GM15510 (cell line): ENCODE measurements around the gene SHLD1.

ENCODE experiments used
- POLR2A ChIP-seq: IDR thresholded peaks from 3 replicates; pipeline ENCODE4 v1.6.1; 2011; ENCODE audit warnings: borderline replicate concordance; ENCODE audit not compliant: insufficient read length; ENCODE audit errors: extremely low read depth

Gene SHLD1

DNA sequence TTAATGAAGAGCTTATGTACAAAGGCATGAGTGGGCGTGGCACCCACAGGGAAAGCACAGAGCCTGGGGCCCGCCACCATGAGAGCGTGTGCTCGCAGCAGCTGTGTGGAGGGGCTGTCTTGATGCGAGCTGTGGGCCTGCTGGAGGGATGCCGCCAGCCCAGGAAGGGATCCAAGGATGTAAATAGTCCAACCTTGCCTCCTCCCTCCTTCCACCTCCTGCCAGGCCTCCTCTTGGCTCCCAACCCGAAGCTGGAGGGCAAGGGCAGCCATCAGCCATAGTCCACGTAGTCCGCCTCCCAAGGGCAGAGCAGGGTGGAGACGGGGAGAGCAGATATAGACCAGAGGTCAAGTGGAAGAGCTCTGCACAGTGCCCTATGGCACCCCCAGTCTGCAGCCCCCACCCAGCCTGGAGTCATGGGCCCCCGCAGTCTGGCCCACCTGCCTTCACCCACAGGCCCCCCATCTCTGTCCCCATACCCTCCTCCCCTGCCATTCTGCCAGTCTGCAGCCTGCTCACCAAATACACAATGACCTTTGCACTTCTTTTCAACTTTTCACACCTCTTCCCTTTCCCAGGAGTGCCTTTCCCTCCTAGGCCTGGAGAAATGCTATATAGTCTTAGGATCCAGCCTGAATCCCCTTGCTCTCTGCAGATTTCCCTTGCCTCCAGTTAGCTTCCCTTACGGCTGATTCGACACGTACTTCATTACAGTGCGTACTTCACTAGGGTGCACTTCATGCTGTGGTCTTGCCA, 77.1 kb downstream of the SHLD1 start:
- no peak for TF ChIP-seq POLR2A

DNA sequence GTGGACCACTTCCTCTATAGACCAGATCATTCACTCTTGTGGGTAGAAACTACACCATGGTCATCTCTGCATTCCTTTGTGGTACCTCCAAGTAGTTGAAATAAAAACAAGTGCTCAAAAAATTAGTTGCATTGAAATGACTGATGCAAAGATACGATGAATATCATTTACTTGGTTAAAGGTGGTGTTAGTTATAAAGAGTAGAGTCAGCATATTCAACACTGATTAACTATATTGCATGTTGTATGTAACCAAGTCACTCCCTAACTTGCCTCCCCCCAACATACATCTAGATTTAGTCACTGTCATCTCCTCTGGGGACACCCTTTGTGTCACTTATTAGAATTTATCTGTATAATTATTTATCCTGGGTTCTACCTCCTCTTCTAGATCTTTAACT, 77.7 kb downstream of the SHLD1 start:
- no peak for TF ChIP-seq POLR2A

DNA sequence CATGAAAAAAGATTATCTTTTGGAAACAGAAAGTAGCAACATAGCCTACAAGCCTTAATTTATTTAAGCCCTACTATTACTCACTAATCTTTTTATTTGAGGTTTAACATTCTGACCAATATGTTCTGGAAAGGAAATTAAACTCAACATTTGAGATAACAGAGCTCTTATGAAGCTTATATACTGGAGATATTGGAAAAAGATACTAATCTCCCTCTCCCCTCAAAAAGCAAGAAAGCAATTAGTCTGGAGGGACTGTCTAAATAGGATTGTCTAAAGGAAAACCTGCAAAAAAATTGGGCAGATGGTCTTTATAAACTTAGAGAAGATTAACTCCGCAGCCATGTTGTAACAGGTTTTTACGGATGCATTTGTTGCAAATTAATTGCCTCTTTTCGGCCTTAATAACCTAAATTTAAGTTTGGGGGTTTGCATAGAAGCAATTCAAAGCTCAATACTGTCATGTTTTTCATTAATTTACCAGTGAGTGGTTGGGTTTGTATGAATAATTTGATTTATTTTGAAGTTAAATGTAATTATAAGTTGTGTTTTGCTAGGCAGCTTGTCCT, 79.1 kb downstream of the SHLD1 start:
- no peak for TF ChIP-seq POLR2A

DNA sequence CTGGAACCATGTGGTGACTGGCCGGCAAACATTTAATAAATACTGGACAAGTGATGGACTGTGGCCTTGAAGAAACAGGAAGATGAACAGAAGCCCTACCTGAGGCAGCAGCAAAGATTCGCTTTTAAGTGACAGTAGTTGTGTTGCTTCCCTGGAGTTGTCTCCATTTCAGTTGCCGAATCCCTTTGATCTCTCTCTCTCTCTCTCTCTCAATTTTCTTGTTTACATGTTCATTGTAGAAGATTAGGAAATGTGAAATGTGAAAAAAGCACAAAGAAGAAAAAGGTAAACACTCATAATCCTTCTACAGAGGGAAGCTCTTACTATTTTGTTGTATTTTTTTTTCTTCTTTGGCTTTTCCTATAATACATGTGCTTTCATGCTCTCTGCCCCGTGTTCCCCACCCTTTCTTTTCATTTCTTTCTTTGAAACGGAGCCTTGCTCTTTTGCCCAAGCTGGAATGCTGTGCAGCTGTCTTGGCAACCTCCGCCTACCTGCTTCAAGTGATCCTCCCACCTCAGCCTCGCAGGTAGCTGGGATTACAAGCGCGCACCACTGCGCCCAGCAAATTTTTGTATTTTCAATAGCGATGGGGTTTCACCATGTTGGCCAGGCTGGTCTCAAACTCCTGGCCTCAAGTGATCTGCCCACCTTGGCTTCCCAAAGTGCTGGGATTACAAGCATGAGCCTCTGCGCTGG, 81.5 kb downstream of the SHLD1 start:
- TF ChIP-seq POLR2A: no peak

GRCh38 chr20:5833309-5833941, 83.2 kb downstream of the SHLD1 start:
- no peak for TF ChIP-seq POLR2A

DNA sequence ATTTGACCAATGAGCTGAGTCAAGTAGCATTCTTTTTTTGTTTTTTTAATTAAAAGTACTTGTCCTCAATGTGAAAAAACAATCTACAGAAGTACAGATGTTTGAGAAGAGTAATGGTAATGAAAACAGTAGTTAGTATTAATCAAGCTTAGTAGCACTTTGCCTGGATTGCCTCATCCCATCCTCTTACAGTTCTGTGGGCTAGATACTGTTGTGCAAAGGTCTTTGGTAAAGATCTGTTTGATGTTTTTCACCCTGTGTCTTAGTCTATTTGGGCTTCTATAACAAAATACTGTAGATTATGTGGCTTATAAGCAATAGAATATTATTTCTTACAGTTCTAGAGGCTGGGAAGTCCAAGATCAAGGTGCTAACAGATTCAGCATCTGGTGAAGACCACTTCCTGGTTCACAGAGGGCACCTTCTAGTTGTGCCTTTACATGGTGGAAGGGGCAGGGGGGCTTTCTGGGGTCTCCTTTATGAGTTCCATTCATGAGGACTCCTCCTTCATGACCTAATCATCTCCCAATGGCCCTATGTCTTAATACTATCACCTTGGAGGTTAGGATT, 84.3 kb downstream of the SHLD1 start:
- no peak for TF ChIP-seq POLR2A

GRCh38 chr20:5835321-5835821, 85.2 kb downstream of the SHLD1 start:
- no peak for TF ChIP-seq POLR2A

DNA sequence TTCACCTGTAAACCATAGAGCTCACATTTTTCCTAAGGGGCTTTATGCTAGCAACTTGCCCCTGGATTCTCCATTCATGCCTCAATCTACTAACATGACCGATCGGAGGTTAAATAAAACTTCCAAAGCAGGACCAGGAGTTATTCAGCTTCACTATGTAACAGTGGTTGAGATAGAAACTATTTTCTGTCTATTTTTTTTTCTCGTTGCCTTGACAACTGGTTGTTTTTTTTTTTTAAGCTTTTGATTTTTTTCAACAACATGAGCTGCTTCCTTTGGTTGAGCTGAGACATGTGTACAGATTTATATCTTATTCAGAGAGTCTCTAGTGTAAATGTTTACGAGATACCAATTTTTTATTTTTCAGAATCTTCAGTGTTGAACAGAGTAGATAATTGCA, 85.7 kb downstream of the SHLD1 start:
- TF ChIP-seq POLR2A: no peak

DNA sequence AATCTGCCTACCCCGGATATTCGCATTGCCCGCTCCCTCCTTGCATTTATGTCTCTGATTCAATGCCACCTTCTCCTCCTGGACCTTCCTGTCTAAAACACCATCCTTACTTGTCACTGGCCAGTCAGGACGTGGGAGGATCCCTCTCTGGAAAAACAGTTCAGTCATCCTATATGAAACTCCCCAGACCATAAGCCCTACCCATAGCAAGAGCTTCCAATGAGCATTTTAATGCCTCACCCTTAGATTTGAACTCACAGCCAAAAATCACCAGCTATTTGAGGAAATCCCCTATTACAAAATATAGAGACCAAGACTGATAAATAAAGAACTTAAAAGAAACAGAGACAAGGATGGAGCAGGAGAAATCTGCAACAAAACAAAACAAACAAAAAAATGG, 86.4 kb downstream of the SHLD1 start:
- TF ChIP-seq POLR2A: no peak

DNA sequence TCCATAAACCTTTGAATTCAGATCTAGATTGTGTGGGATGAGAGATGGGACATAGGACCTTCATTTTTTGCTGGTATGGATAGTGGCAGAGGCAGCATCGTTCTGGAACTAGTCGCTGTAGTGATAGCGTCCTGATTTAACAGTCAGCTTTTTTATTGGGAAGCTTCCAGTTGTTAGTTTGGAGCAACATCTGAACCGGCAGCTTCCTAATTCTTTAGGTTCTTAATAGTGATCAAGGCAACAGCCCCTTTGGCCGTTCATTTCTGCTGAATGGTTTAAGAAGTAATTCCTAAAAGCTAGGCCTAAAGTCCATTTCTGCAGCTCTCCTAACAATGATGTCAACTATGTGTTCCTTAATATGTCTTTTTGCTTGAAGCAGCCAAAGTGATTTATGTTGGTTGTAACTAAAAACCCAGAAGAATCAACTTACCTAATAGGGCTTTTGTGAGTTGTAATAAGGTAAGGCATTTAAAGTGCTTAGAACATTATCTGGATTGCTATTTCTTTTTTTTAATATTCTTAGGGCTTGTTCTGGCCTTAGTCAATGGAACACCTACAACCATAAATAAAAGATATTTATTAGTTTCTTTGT, 90.3 kb downstream of the SHLD1 start:
- TF ChIP-seq POLR2A: no peak

DNA sequence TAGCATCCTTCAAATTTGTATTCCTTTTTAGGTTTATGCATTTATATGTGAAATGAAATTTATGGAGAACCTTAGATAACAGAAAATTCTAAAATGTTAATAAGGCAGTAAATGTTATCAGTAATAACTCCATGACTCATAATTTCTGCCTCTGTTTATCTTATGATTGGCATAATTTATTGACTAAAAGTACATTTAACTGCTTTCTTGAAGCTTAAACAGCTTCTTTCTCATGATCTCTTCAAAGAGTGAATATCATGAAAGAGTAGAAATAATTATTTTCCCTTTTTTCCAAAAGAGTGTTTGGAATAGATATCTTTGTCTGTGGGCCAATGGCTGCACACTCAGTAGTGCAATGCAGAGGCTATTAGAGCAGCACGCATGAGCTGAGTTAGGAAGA, 91.3 kb downstream of the SHLD1 start:
- no peak for TF ChIP-seq POLR2A

GRCh38 chr20:5842465-5842864, 92.3 kb downstream of the SHLD1 start:
- no peak for TF ChIP-seq POLR2A

- no peak for TF ChIP-seq POLR2A
Observed at GRCh38 chr20:5843054-5843592, 92.9 kb downstream of the SHLD1 start.

- no peak for TF ChIP-seq POLR2A
Observed at GRCh38 chr20:5844063-5844681, 94.0 kb downstream of the SHLD1 start.

GRCh38 chr20:5845681-5846615, 95.7 kb downstream of the SHLD1 start:
- TF ChIP-seq POLR2A: no peak
